Hematopoietic multipotent progenitor cell treated with erythropoietin and hydrocortisone succinate and interleukin-3 and kit ligand, for 6 days (in vitro differentiated cells): Measurements from ENCODE around the gene CARHSP1.
"Not testable (repeated sequence)": the region's sequence is repeated elsewhere in the genome, so short reads cannot be mapped to it uniquely, and the experiment has no call there.

Source experiments
- DNase-seq: peaks from one replicate; pipeline ENCODE4 v3.0.0-alpha.2; 2015

Gene CARHSP1

GRCh38 chr16:8853150-8853549, 15.7 kb downstream of the CARHSP1 start:
- DNase-seq: no peak

DNA sequence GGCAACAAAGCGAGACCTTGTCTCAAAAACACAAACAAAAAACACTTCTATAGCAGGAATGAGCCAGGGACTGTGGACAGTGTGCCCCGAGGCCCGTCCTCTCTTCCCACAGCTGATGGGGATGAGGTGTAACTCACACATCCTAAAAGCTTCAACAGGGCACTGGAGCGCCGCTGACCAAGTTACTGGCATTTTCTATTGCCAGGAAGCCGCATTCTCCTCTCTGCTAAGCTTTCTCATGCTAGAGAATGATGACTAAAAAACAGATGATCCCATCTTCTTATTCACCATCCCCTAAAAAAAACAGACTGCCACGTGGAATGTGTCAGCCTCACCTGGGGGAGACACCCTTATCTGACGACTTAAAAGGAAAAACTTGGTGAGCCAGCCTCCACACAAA, 16.3 kb downstream of the CARHSP1 start:
- DNase-seq: no peak

DNA sequence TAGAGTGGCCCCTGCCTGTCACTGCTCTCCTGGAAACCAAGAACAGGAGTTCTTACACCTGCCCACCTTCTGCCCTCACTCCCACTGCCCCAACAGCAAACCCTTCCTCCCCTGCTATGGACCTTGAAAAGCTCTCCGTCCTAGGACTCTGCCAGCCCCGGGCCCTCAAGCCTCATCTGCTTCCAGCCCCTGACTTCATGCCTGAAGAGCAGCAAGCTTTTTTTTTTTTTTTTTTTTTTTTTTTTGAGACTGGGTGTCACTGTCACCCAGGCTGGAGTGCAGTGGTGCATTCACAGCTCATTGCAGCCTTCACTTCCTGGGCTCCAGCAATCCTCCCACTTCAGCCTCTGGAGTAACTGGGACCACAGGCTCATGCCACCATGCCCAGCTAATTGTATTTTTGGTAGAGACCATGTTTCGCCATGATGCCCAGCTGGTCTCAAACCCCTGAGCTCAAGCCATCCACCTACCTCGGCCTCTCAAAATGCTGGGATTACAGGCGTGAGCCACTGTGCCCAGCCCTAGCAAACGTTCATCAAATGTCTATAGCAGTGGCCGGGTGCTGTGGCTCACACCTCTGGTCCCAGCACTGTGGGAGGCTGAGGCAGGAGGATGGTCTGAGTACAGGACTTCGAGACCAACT, 16.9 kb downstream of the CARHSP1 start:
- DNase-seq: no peak

- peak; percentile 49 for DNase-seq
Observed at GRCh38 chr16:8850279-8850885, 18.4 kb downstream of the CARHSP1 start.

GRCh38 chr16:8849411-8850011, 19.3 kb downstream of the CARHSP1 start:
- DNase-seq: no peak

- no peak for DNase-seq
Observed at GRCh38 chr16:8848939-8849391, 19.8 kb downstream of the CARHSP1 start.

DNA sequence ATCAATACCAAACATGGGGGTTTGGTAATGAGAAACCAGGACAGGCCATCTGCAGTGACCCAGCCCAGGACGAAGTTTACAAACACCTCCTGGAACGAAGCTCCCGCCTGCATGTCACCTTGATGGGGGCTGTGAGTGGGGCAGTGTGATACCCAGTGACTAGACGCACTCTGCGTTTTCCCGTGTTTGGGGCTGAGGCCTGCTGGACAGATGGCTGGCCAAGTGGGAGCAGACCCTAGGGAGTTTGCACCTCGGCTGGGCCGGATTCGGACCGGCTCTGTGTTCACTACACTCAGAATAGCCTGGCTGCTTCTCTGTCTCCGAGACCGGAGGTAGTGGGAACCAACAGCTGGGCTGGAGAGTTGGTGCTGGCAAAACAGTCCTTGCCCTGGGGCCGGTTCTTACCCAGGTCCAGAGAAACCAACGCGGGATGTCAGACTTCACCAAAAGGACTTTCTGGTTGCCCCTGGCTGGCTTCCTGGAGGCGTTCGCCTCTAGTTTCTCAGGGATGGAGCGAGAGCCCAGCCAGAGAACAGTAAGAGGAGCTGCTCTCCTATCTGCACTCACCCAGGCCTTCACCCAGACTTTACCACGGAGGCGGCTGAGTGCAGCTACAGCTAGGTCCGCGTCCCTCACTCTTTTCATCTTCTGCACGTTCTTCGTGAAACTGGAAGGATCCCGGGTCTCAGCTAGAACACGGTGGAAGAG, 20.4 kb downstream of the CARHSP1 start:
- DNase-seq: no peak

- DNase-seq: no peak
Observed at GRCh38 chr16:8847623-8848022, 21.2 kb downstream of the CARHSP1 start.

- DNase-seq: no peak
Observed at GRCh38 chr16:8847145-8847544, 21.7 kb downstream of the CARHSP1 start.

- DNase-seq: no peak
Observed at GRCh38 chr16:8846401-8846932, 22.3 kb downstream of the CARHSP1 start.

GRCh38 chr16:8845699-8846298, 23.0 kb downstream of the CARHSP1 start:
- DNase-seq: no peak

DNA sequence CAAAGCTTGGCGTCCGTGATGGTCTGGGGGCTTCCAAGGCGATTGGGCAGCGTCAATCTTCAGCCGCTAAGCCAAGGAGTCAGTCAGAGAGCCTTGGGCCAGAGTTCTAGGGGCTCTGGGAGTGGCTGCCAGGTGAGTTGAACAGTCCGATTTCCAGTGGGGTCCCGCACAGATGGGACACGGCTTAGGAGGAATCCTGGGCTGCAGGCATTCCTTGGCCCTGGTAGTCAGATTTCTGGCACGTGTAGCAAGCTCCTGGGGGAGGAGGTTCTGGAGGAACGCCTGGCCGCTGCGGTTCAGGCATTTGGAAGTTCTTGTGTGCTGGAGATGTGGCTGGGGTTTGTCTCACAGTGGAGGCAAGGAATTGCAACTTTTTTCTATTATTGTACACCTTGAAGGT, 25.5 kb downstream of the CARHSP1 start:
- DNase-seq: not testable (repeated sequence)

DNA sequence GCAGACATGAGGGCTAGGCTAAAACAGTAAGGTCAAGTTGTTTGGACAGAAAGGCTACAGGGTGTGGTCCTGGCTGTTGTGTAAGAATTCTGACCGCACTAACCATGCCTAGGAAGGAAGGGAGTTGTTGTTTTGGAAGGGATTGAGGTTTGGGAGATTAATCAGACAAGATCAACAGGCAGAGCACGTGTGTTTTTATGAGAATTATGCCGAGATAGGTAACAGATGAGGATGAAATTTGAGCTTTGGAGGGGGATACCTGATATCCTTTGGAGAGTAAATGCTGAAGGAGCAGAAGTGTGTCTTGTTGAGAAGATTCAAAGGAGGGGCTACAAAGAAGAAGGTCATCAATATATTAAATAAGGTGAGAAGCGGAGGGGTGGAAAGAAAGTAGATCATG, 26.8 kb downstream of the CARHSP1 start:
- DNase-seq: not testable (repeated sequence)

GRCh38 chr16:8837594-8837993, 31.2 kb downstream of the CARHSP1 start:
- not testable (repeated sequence) for DNase-seq

DNA sequence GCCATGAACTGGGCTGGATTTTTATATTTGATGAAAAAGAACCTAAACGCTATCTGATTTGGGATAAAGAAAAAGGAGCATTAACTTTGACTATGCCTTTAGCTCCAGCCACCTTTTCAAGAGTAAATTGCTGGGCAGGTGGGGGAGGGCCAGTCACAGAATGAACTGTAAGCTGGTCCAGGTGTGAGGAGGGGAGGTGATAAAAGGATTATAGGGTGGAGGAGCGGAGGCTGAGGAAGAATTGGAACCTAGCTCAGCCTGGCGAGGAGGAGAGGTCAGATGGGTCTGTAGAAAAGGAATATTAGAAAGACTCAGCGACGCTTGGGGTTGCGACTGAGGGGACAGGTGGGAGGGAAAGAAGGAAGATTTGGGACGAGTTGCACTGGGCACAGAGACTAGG, 32.0 kb downstream of the CARHSP1 start:
- not testable (repeated sequence) for DNase-seq

- no peak for DNase-seq
Observed at GRCh38 chr16:8832717-8833105, 36.1 kb downstream of the CARHSP1 start.

- no peak for DNase-seq
Observed at GRCh38 chr16:8831871-8832716, 36.7 kb downstream of the CARHSP1 start.

DNA sequence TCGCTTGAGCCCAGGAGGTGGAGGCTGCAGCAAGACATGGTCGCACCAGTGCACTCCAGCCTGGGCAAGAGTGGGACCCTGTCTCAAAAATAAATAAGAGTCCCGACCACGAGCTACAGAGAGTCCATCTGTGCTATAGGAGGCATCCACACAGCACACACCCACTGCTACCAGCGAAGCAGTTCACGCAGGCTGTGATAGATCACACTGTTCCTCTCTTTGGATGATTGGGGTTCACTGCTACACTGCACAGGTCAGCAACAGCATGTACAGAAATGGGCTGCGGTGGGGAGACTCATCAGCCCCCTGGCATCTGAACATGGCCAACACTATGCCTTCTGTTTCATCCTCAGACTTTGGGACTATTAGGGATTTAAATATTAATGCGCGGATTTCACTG, 37.4 kb downstream of the CARHSP1 start:
- DNase-seq: no peak

GRCh38 chr16:8828541-8829165, 40.2 kb downstream of the CARHSP1 start:
- no peak for DNase-seq

GRCh38 chr16:8826278-8826879, 42.4 kb downstream of the CARHSP1 start:
- DNase-seq: no peak

DNA sequence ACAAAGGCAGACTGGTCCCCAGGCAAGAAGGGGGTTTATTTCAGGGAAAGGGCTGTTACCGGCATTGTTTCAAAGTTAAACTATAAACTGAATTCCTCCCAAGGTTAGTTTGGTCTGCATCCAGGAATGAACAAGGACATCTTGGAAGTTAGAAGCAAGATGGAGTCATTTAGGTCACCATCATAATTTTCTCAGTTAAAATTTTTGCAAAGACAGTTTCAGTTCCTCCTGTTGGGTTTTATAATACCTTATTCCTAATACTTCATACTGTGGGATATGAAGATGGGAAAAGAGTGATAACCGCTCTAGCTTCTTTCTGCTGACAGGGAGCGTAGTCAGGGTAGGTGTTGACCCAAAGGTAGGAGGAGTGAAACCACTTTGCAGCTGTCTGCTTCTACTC, 46.4 kb downstream of the CARHSP1 start:
- no peak for DNase-seq
